PFSK-1 (cell line): Measurements from ENCODE around the gene AASDHPPT.

Source experiments
- FOXP2 ChIP-seq: optimal IDR thresholded peaks from 2 replicates; pipeline ENCODE3; 2011; ENCODE audit warnings: borderline replicate concordance, control low read depth, inconsistent platforms; ENCODE audit not compliant: insufficient read depth; ENCODE audit errors: extremely low read length, extremely low read depth
- POLR2AphosphoS5 ChIP-seq: IDR thresholded peaks from 2 replicates; pipeline ENCODE4 v1.6.1; 2012; ENCODE audit warnings: low read depth, mild to moderate bottlenecking, control low read depth, low read length, moderate library complexity
- SIN3A ChIP-seq: IDR thresholded peaks from 2 replicates; pipeline ENCODE4 v1.6.1; 2012; ENCODE audit warnings: mild to moderate bottlenecking, low read length, moderate library complexity, borderline replicate concordance; ENCODE audit not compliant: insufficient read depth
- TAF1 ChIP-seq: IDR thresholded peaks from 2 replicates; pipeline ENCODE4 v1.6.1; 2012; ENCODE audit warnings: low read length, control low read depth, borderline replicate concordance; ENCODE audit not compliant: insufficient read depth
- TF ChIP-seq, protein P1 (sequence below), 2 experiments: IDR thresholded peaks; 2 replicates each; pipeline versions ENCODE4 v1.6.1 to v1.8.0; 2011 to 2012; ENCODE audit warnings: low read depth in 2 of 2, low read length in 2 of 2, control low read depth in 1 of 2, inconsistent platforms in 1 of 2, mild to moderate bottlenecking in 1 of 2, moderate library complexity in 1 of 2; ENCODE audit not compliant: insufficient read depth in 1 of 2

The AASDHPPT gene

DNA sequence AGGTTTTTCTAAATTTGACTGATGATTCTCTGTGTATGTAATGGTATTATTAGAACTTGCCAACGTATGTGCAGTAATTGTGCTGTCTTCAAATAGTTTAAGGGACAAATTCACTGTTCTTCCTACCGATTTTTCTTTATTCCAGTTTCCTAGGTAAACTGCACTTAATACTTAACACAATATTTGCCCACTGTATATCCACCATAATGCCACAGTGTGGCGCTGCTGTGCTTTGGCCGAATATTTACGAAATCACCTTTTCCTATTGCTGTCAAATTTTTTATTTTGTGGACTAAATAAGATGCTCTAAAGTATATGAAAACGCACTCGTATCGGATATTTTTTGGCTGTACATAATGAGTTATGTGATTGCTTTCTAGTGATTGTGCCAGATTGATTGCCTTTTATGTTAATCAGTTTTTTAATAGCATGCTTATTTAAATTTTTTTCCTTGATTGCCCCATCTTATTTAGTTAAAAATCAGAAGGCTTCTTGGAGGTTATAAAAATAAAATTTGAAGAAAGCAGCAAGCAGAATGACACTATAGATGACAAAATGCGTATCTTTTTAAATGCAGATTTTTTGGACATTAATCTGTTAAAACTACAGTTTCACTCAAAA lies 10.5 kb downstream of the AASDHPPT start:
- TF ChIP-seq POLR2AphosphoS5, result no peak
- TF ChIP-seq SIN3A, result no peak
- TF ChIP-seq, protein P1, sequence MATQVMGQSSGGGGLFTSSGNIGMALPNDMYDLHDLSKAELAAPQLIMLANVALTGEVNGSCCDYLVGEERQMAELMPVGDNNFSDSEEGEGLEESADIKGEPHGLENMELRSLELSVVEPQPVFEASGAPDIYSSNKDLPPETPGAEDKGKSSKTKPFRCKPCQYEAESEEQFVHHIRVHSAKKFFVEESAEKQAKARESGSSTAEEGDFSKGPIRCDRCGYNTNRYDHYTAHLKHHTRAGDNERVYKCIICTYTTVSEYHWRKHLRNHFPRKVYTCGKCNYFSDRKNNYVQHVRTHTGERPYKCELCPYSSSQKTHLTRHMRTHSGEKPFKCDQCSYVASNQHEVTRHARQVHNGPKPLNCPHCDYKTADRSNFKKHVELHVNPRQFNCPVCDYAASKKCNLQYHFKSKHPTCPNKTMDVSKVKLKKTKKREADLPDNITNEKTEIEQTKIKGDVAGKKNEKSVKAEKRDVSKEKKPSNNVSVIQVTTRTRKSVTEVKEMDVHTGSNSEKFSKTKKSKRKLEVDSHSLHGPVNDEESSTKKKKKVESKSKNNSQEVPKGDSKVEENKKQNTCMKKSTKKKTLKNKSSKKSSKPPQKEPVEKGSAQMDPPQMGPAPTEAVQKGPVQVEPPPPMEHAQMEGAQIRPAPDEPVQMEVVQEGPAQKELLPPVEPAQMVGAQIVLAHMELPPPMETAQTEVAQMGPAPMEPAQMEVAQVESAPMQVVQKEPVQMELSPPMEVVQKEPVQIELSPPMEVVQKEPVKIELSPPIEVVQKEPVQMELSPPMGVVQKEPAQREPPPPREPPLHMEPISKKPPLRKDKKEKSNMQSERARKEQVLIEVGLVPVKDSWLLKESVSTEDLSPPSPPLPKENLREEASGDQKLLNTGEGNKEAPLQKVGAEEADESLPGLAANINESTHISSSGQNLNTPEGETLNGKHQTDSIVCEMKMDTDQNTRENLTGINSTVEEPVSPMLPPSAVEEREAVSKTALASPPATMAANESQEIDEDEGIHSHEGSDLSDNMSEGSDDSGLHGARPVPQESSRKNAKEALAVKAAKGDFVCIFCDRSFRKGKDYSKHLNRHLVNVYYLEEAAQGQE (IDR thresholded peaks at IDR 0.05; ENCODE audit: insufficient read depth in 1 of 2, low read depth in 2 of 2, low read length in 2 of 2), result no peak
- no peak for TF ChIP-seq FOXP2
- no peak for TF ChIP-seq TAF1

DNA sequence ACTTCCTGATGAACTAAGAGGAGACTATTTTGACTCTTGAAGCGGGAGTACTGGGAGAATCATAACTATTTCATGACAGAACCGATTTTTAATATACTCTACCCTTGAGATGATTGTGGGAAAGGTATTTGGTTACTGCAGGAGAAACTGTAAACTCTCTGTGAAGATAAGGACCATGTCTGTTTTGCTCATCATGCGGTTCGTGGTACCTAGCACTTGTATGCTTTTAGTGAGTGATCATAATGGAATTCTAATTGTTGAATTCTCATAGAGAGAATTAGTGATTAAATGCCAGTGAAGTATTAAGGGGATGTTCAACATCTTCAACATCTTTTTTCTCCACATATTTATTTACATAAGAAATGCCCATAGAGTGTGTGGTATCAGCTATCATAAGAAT lies 11.4 kb downstream of the AASDHPPT start:
- TF ChIP-seq SIN3A, result no peak

DNA sequence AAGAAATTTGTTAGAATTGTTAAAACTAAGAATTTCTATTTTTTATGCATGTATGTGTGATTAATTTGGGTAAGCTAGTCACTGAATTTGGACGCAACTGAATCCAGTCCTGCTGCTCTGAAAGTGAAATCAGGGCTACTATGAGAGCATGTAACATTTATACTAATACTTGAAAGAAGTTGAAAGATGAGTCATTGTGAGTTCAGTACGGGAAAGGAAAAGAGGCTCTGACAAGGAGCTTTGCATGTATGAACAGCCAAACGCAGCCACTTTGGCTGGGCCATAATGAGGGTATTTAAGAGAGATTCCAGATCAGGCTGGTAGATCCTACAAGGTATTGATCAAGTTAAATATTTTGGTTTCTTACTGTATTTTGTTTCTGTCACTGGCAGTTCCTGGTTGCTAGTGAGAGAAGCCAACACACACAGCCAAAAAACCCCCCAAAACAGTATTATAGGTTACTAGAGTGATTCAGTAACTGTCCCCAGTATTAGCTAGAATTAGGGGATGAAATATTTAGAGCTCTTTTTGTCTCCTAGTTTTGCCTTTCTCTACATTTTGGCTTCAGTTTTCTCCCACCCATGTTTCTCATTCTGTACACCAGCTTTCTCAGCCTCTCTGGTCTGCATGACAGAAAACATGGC lies 14.1 kb downstream of the AASDHPPT start:
- no peak for TF ChIP-seq SIN3A
- no peak for TF ChIP-seq TAF1
- no peak for TF ChIP-seq POLR2AphosphoS5
- TF ChIP-seq FOXP2, result no peak
- TF ChIP-seq, protein P1 (IDR thresholded peaks at IDR 0.05; ENCODE audit: insufficient read depth in 1 of 2, low read depth in 2 of 2, low read length in 2 of 2), result no peak

DNA sequence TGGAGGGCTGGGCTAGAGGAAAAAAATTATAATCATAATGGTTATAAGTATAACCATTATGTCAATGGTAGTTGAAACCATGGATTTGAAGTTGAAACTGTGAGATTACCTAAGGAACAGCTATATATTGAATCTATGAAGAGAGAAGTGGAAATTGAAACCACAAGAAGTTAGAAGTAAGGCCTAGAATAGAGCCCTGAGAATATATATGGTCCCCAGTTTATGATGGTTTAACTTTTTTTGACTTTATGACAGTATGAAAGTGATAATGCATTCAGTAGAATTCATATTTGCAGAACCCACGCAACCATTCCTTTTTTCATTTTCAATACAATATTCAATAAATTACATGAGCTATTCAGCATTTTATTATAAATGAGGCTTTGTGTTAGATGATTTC lies 15.0 kb downstream of the AASDHPPT start:
- TF ChIP-seq POLR2AphosphoS5 (no peak), TAF1 (no peak), FOXP2 (no peak)

GRCh38 chr11:106098893-106099553 lies 21.6 kb downstream of the AASDHPPT start:
- TF ChIP-seq TAF1, result no peak
- no peak for TF ChIP-seq FOXP2
- TF ChIP-seq POLR2AphosphoS5, result no peak
- TF ChIP-seq, protein P1 (IDR thresholded peaks at IDR 0.05; ENCODE audit: insufficient read depth in 1 of 2, low read depth in 2 of 2, low read length in 2 of 2), result no peak
- TF ChIP-seq SIN3A, result no peak

DNA sequence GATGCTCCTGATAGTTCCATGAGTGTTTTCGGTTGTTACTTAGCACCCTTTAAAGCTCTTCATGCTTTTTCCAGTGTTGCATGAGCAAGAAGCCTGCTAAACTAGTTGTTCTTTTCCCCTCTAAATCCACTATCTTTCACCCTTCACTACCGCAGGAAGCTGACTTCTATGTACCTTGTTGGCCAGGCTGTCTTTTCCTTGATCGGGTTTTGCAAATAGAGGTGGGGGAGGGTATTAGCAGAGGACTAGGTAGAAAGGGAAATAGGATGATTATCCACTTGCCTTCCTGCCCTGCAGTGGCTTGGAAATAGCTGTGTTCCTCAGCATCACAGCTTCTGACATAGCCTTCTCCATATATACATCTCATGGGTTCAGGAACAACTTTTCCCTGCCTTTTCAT lies 23.9 kb downstream of the AASDHPPT start:
- TF ChIP-seq, protein P1 (IDR thresholded peaks at IDR 0.05; ENCODE audit: insufficient read depth in 1 of 2, low read depth in 2 of 2, low read length in 2 of 2), result no peak
- TF ChIP-seq POLR2AphosphoS5, result no peak
- no peak for TF ChIP-seq FOXP2
- TF ChIP-seq TAF1, result no peak
- no peak for TF ChIP-seq SIN3A
